Astrocyte (in vitro differentiated cells and primary cell): Measurements from ENCODE around the gene AOAH. TPM values are rescaled to one million over a fixed set of nuclear protein-coding genes. Genes with fewer than 3 reads are reported as not detected.
A peak's percentile ranks its signal among the peaks of the same experiment; 100 is the strongest.

ENCODE experiments used
- DNase-seq: peaks from one replicate; pipeline ENCODE4 v3.0.0-alpha.2; 2010; ENCODE audit warnings: low read depth
- FAIRE-seq: peaks from 2 replicates; lab custom pipeline; 2011; peaks lifted over from hg19 to GRCh38; lab: Jason Lieb, UNC
- H2AFZ ChIP-seq: 2 replicates; pipeline ENCODE4 v1.6.0; 2012; ENCODE audit warnings: low read depth, low read length, inconsistent platforms
- H3K27ac ChIP-seq: 2 replicates; pipeline ENCODE4 v1.5.1; 2011; ENCODE audit warnings: low read depth, low read length, inconsistent platforms
- H3K27me3 ChIP-seq: 2 replicates; pipeline ENCODE4 v1.6.0; 2011; ENCODE audit warnings: low read length, inconsistent platforms; ENCODE audit not compliant: insufficient read depth
- H3K36me3 ChIP-seq: 2 replicates; pipeline ENCODE4 v1.5.1; 2011; ENCODE audit warnings: low read length, inconsistent platforms; ENCODE audit not compliant: insufficient read depth
- H3K4me1 ChIP-seq: 2 replicates; pipeline ENCODE4 v1.5.1; 2011; ENCODE audit warnings: low read length, inconsistent platforms; ENCODE audit not compliant: insufficient read depth
- H3K4me2 ChIP-seq: 2 replicates; pipeline ENCODE4 v1.6.0; 2012; ENCODE audit warnings: low read length, inconsistent platforms
- H3K4me3 ChIP-seq: 2 replicates; pipeline ENCODE4 v1.5.1; 2011; ENCODE audit warnings: low read depth, mild to moderate bottlenecking, low read length, inconsistent platforms; ENCODE audit not compliant: insufficient read depth
- H3K79me2 ChIP-seq: 2 replicates; pipeline ENCODE4 v1.6.0; 2012; ENCODE audit warnings: mild to moderate bottlenecking, low read length, inconsistent platforms; ENCODE audit not compliant: insufficient read depth
- H3K9ac ChIP-seq: 2 replicates; pipeline ENCODE4 v1.6.0; 2012; ENCODE audit warnings: mild to moderate bottlenecking, low read length, inconsistent platforms
- H3K9me3 ChIP-seq: 2 replicates; pipeline ENCODE4 v1.5.1; 2012; ENCODE audit warnings: low read depth, mild to moderate bottlenecking, low read length, inconsistent platforms; ENCODE audit not compliant: insufficient read depth
- H4K20me1 ChIP-seq: 2 replicates; pipeline ENCODE4 v1.6.0; 2012; ENCODE audit warnings: low read length, inconsistent platforms; ENCODE audit not compliant: insufficient read depth
- H3K27ac Mint-ChIP-seq: one replicate; pipeline ENCODE4 v1.8.0; 2021; ENCODE audit warnings: mild to moderate bottlenecking, mixed read lengths; ENCODE audit not compliant: unreplicated experiment
- H3K27me3 Mint-ChIP-seq: one replicate; pipeline ENCODE4 v1.8.0; 2021; ENCODE audit warnings: low read depth, mixed read lengths; ENCODE audit not compliant: unreplicated experiment
- H3K36me3 Mint-ChIP-seq: one replicate; pipeline ENCODE4 v1.8.0; 2021; ENCODE audit warnings: low read depth, mixed read lengths; ENCODE audit not compliant: unreplicated experiment
- H3K4me1 Mint-ChIP-seq: one replicate; pipeline ENCODE4 v1.8.0; 2021; ENCODE audit warnings: low read depth, mixed read lengths; ENCODE audit not compliant: unreplicated experiment
- H3K4me3 Mint-ChIP-seq: one replicate; pipeline ENCODE4 v1.8.0; 2021; ENCODE audit warnings: mild to moderate bottlenecking, moderate library complexity, mixed read lengths; ENCODE audit not compliant: unreplicated experiment
- H3K9me3 Mint-ChIP-seq: one replicate; pipeline ENCODE4 v1.8.0; 2021; ENCODE audit warnings: mild to moderate bottlenecking, mixed read lengths; ENCODE audit not compliant: unreplicated experiment
- EZH2 ChIP-seq: IDR thresholded peaks from 2 replicates; pipeline ENCODE4 v1.6.1; 2012; ENCODE audit warnings: mild to moderate bottlenecking, low read length, inconsistent platforms; ENCODE audit not compliant: insufficient read depth
- total RNA-seq: library from RNA; stranded (reverse); gene quantifications from 2 replicates; pipeline ENCODE4 v1.2.1, GENCODE V29; 2021
- TF ChIP-seq, protein P1 (sequence below): IDR thresholded peaks from 2 replicates; pipeline ENCODE4 v1.5.1; 2011; ENCODE audit warnings: low read depth, mild to moderate bottlenecking, inconsistent platforms, low read length, moderate library complexity; ENCODE audit not compliant: insufficient read depth

Gene AOAH
- total RNA-seq, 1 donor from 2014 or later: not detected

GRCh38 chr7:36749282-36749960, 25.1 kb upstream of the AOAH start:
- H3K9me3 ChIP-seq: no peaks in the 10 kb centered on the region
- H3K9ac ChIP-seq: no peak overlapping the region
- no peaks in the 10 kb centered on the region for H3K36me3 Mint-ChIP-seq
- peak overlapping the region; percentile 97 for H3K27ac Mint-ChIP-seq
- peak overlapping the region; percentile 12 for H3K27ac ChIP-seq
- H3K27me3 ChIP-seq: no peaks in the 10 kb centered on the region
- H3K36me3 ChIP-seq: no peaks in the 10 kb centered on the region
- H3K27me3 Mint-ChIP-seq: no peaks in the 10 kb centered on the region
- H3K4me3 Mint-ChIP-seq: peak overlapping the region; percentile 29
- TF ChIP-seq, protein P1, sequence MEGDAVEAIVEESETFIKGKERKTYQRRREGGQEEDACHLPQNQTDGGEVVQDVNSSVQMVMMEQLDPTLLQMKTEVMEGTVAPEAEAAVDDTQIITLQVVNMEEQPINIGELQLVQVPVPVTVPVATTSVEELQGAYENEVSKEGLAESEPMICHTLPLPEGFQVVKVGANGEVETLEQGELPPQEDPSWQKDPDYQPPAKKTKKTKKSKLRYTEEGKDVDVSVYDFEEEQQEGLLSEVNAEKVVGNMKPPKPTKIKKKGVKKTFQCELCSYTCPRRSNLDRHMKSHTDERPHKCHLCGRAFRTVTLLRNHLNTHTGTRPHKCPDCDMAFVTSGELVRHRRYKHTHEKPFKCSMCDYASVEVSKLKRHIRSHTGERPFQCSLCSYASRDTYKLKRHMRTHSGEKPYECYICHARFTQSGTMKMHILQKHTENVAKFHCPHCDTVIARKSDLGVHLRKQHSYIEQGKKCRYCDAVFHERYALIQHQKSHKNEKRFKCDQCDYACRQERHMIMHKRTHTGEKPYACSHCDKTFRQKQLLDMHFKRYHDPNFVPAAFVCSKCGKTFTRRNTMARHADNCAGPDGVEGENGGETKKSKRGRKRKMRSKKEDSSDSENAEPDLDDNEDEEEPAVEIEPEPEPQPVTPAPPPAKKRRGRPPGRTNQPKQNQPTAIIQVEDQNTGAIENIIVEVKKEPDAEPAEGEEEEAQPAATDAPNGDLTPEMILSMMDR: no peak
- TF ChIP-seq EZH2: no peak
- DNase-seq (peak; percentile 81), FAIRE-seq (no peak)
- H3K4me2 ChIP-seq: peak overlapping the region; percentile 8
- H3K9me3 Mint-ChIP-seq: peaks cover 3% of the 10 kb centered on the region
- H3K4me1 Mint-ChIP-seq: peaks cover 44% of the 10 kb centered on the region
- H2AFZ ChIP-seq: no peak overlapping the region
- no peaks in the 10 kb centered on the region for H3K79me2 ChIP-seq
- H4K20me1 ChIP-seq: no peaks in the 10 kb centered on the region
- H3K4me3 ChIP-seq: no peak overlapping the region
- peaks cover 33% of the 10 kb centered on the region for H3K4me1 ChIP-seq

DNA sequence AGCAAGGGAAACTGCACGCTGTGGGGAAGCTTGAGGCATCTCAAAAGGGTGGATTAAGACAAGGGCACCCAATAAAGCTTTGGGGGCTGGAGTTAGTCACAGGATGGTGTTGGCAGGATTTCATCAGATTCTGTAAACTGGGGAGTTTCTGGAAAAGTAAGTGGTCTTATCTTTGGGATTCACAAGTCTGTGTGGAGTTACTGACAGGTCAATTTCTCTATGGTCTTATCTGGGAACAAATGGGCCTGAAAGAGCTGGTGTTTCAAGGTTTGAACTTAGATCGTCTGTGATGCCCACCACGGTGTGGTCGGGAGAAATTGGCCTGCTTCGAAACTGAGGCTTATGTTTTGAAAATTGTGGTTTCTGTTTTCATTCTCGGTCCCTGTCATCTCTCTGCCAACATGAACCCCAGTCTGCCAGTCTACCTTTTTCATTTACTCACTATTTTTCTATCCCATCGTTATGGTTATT, 23.8 kb upstream of the AOAH start:
- Histone ChIP-seq H3K27me3 (no peaks in the 10 kb centered on the region), H3K36me3 (no peaks in the 10 kb centered on the region), H3K4me3 (no peak overlapping the region), H3K9me3 (no peaks in the 10 kb centered on the region), H4K20me1 (no peaks in the 10 kb centered on the region), H3K9ac (peak overlapping the region; percentile 33), H2AFZ (no peak overlapping the region), H3K4me1 (peaks cover 33% of the 10 kb centered on the region), H3K27ac (peak overlapping the region; percentile 72), H3K79me2 (no peaks in the 10 kb centered on the region), H3K4me2 (peak overlapping the region; percentile 72)
- H3K9me3 Mint-ChIP-seq: peaks cover 3% of the 10 kb centered on the region
- no peaks in the 10 kb centered on the region for H3K27me3 Mint-ChIP-seq
- no peak for TF ChIP-seq EZH2
- TF ChIP-seq, protein P1: no peak
- no peaks in the 10 kb centered on the region for H3K36me3 Mint-ChIP-seq
- peaks cover 44% of the 10 kb centered on the region for H3K4me1 Mint-ChIP-seq
- DNase-seq (no peak), FAIRE-seq (no peak)
- H3K27ac Mint-ChIP-seq: peak overlapping the region; percentile 97
- no peak overlapping the region for H3K4me3 Mint-ChIP-seq
